Measurements from ENCODE around the gene YPEL3.

DNA sequence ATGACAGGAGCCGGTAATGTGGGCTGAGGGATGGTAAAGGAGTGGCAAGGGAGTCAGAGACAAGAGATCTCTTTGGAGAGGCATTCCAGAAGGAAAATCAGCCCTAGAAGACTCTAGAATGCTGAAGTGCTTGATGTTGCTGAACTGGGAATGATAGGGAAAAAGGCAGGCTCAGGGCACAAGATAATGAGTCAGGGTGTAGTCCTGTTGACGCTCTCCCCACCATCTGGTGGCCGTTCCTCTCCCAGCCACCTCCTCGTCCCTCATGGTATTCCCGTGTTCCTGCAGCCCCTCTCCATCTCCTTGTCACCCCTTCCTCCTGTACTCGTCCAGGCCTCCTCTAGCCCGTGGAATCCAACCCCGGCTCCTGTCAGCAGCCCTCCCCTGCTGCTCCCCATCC, 41.6 kb downstream of the YPEL3 start:
- no peak for TF ChIP-seq POLR2A (IDR thresholded peaks at IDR 0.05)
- TF ChIP-seq CTCF (IDR thresholded peaks at IDR 0.05): no peak
- TF ChIP-seq EP300 (IDR thresholded peaks at IDR 0.05): no peak

Data from sigmoid colon (tissue), 4 donors.